GM12872 (cell line): ENCODE measurements around the gene ABCC4.

Source experiments
- TF ChIP-seq, protein P1 (sequence below): IDR thresholded peaks from 3 replicates; pipeline ENCODE4 v1.5.1; 2011; ENCODE audit warnings: low read depth, mild to moderate bottlenecking, low read length, moderate library complexity; ENCODE audit not compliant: insufficient read depth

ABCC4 gene

DNA sequence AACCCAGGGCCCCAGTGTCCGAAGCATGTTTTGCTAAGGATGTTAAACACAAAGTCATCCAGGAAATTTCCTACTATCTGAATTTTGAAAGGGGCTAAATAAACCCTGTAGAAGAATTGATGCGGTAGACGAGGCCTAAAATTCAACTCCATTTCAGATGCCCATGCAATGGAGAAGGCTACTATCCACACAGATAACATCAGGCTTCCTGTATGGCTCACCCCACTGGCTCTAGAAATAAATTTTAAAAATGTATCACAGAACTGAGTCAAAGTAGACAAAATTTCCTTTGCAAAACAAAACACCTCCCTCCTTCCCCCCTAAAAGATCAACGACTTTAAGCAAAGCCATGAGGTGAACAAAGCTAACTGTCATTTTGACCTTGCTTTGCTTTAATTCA lies 188.4 kb downstream of the ABCC4 start:
- TF ChIP-seq, protein P1, sequence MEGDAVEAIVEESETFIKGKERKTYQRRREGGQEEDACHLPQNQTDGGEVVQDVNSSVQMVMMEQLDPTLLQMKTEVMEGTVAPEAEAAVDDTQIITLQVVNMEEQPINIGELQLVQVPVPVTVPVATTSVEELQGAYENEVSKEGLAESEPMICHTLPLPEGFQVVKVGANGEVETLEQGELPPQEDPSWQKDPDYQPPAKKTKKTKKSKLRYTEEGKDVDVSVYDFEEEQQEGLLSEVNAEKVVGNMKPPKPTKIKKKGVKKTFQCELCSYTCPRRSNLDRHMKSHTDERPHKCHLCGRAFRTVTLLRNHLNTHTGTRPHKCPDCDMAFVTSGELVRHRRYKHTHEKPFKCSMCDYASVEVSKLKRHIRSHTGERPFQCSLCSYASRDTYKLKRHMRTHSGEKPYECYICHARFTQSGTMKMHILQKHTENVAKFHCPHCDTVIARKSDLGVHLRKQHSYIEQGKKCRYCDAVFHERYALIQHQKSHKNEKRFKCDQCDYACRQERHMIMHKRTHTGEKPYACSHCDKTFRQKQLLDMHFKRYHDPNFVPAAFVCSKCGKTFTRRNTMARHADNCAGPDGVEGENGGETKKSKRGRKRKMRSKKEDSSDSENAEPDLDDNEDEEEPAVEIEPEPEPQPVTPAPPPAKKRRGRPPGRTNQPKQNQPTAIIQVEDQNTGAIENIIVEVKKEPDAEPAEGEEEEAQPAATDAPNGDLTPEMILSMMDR, result no peak

DNA sequence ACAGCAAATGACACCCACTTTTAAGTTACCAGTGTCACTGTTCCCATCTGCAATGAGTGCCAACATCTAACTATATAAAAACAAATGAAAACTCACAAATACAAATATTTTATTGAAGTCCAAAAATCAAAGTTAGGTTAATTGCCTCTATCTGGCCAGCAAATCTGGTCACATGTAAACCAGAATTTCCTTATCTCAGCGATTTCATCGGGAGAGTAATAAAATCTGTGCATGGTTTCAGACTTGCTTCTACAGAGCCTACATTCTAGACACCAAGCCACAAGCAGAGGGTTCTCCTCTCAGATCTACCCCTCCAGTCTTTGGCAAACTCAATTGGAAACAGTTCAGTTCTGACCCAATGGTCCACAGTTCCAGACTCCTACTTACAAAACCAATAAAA lies 189.6 kb downstream of the ABCC4 start:
- TF ChIP-seq, protein P1, result no peak

DNA sequence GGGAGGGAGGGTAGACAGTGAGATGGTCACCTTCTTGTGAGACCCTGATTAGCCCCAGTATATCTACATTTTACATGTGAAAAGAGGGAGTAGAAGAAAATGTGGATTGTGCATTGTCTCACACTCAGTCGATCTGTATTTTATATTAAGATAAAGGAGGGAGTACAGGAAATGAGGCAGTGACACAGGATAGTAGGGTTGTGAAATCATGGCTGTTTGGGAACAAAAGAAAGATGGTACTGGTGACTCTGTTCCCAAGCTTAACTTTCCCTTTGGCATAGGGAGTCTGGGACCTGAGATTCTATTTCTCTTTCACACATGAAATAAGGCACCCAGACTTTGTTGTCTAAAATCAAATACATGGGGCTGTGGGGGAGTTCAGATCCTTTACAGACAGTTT lies 194.7 kb downstream of the ABCC4 start:
- TF ChIP-seq, protein P1, result no peak

DNA sequence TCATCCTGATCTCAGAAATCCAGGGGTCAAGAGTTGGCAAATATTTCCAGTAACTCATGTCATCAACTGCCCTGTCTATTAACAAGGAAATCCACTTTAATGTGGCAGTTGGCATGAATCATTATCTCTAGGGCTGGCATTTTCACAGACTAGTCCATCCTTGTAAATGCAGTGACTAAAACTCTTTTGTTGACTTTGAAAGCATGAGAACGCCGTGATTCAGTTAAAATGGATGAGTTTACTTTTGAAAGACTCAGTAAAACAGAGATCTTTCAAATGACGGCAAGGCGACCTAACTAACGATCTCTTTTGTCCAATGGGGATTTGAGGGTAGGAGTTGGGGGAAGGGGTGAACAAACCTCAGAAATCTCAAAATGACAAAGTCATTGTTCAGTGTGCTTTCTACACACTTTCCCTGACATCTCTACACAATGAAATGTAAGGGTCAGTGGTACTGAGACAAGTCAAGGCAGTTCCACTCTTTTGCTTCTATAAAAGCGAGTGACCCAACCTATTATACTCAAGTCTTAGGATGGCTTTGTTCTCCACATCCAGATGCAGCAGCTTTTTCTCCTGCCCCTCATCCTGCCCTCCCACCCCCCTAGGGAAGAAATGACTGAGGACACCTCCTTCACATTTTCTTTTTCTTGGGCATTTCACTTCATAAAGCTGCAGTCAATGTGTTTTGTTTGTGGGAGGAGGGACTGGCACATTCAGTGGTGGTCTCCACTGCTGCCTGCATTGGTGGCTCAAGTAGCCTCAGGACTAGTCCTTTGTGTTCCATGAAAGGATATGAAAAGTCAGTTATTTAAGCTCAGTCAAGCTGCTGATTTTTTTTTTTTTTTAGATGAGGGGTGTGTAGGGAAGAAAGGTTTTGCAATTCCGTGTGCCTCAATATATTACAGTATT lies 200.5 kb downstream of the ABCC4 start:
- TF ChIP-seq, protein P1, result no peak

DNA sequence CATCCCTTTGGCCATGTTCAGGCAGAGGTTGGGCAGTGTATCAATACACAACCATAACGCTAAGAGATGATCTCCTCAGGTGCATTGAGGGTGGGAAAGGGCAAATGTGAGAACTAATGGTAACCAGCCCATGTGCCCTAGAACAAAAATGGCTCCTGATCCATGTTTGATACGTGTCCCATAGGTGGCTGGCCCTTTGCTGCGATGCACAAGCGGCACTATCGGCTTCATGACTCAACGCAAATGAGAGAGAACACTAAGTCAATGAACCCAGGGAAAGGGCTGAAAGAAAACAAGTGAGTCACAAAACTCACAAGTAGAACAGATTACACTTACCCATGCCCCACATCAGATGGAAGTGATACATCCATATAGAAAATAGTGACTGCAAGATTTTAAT lies 201.7 kb downstream of the ABCC4 start:
- TF ChIP-seq, protein P1, result no peak

DNA sequence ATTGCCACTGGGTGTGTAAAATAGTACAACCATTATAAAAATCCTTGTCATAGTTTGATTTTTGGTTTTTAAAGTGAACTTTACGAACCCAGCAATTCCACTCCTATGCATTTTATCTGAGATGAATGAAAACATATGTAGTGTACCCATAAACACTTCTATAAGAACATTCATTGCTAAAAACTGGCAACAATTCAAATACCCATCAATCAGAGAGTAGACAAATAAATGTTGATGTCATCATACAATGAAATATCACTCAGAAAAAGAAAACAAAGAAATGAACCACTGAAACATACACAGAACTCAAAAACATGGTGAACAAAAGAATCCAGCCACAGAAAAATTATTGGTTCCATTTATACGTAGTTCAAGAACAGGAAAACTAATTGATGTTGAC lies 202.3 kb downstream of the ABCC4 start:
- TF ChIP-seq, protein P1, result no peak

DNA sequence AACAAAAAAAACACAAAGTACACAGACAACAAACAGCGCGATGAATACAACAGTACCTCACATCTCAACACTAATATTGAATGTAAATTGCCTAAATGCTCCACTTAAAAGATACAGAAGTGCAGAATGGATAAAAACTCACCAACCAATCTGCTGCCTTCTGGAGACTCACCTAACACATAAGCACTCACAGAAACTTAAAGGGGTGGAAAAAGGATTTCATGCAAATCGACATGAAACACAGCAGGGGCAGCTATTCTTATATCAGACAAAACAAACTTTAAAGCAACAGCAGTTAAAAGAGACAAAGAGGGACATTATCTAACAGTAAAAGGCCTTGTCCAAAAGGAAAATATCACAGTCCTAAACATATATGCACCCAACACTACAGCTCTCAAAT lies 209.5 kb downstream of the ABCC4 start:
- TF ChIP-seq, protein P1, result no peak
